ENCODE results near the gene RAPGEF2. TPM values are rescaled to one million over a fixed set of nuclear protein-coding genes. Genes with fewer than 3 reads are reported as not detected.

Gene RAPGEF2
- total and polyA plus RNA-seq, 2 of the 8 experiments (the other 6 are each of a cell fraction or from before 2014, with no cell fraction given) = 24.4 to 48.6 TPM

GRCh38 chr4:159201168-159201567 lies 98.3 kb downstream of the RAPGEF2 start:
- ChIA-PET CTCF (ENCODE audit: partially characterized antibody) (interaction anchor here (0.6 to 6.2 kb wide), 14 partner anchors 11 to 431 kb away, joined by 3 to 54 read pairs (median 5); no protein-coding TSS in a partner anchor), POLR2A (ENCODE audit: partially characterized antibody) (interaction anchor here (1.7 kb wide), 1 partner anchor 9 kb away, joined by 5 read pairs; no protein-coding TSS in a partner anchor)
- Histone ChIP-seq H3K14ac (ENCODE audit: insufficient read length) (no peak overlapping the region), H3K56ac (replicated peaks; ENCODE audit: insufficient read length, low read depth, low read length) (no peak overlapping the region), H4K91ac (replicated peaks; ENCODE audit: insufficient read length, low read length) (no peak overlapping the region), H2BK15ac (ENCODE audit: low read length) (no peak overlapping the region), H3K27ac (ENCODE audit: low read depth, low read length) (no peak overlapping the region), H2BK12ac (ENCODE audit: low read depth, low read length) (no peak overlapping the region), H3K36me3 (ENCODE audit: control insufficient read depth in 2 of 4, insufficient read depth in 4 of 4, low read length in 3 of 4) (no peaks in the 10 kb centered on the region), H3K27me3 (replicated peaks in 1 of 4; ENCODE audit: control insufficient read depth in 3 of 4, extremely low read depth in 1 of 4, insufficient read depth in 3 of 4, low read length in 3 of 4) (peaks cover 0 to 1% (median 0%) of the 10 kb centered on the region in 4 experiments; a peak in 1 of 7 replicates), H3K23ac (ENCODE audit: insufficient read length) (no peak overlapping the region), H4K20me1 (replicated peaks in 1 of 2; ENCODE audit: control insufficient read depth in 1 of 2, insufficient read depth in 2 of 2, low read length in 2 of 2) (peaks cover 0 to 1% of the 10 kb centered on the region in 2 experiments), H2AK5ac (ENCODE audit: low read depth, low read length) (no peak overlapping the region), H3K4ac (replicated peaks; ENCODE audit: insufficient read length, low read depth, low read length) (no peak overlapping the region), H3K9me3 (ENCODE audit: insufficient read depth in 2 of 2, low read depth in 1 of 2, low read length in 1 of 2) (no peaks in the 10 kb centered on the region), H4K8ac (ENCODE audit: extremely low read depth, insufficient read depth, low read length) (no peak overlapping the region), H3K9ac (replicated peaks in 1 of 4; ENCODE audit: extremely low read depth in 1 of 4, low read depth in 3 of 4, low read length in 3 of 4) (no peak overlapping the region), H2BK5ac (ENCODE audit: low read depth, low read length) (no peak overlapping the region), H3K18ac (ENCODE audit: extremely low read depth, low read length) (no peak overlapping the region), H2AFZ (ENCODE audit: low read length) (no peak overlapping the region), H2BK120ac (replicated peaks; ENCODE audit: low read depth, low read length) (no peak overlapping the region), H3K23me2 (ENCODE audit: low read depth, low read length) (no peaks in the 10 kb centered on the region; the same call in 1 of the 2 replicates), H3K79me2 (ENCODE audit: control insufficient read depth in 1 of 2, insufficient read depth in 2 of 2, low read length in 2 of 2) (peaks cover 0 to 18% of the 10 kb centered on the region in 2 experiments; a peak in 3 of 4 replicates), H2BK20ac (ENCODE audit: low read length) (no peak overlapping the region), H3K79me1 (ENCODE audit: low read depth, low read length) (no peaks in the 10 kb centered on the region; the same call in 1 of the 2 replicates), H3K4me3 (ENCODE audit: extremely low read depth in 1 of 4, insufficient read depth in 2 of 4, low read depth in 3 of 4, low read length in 4 of 4) (no peak overlapping the region), H4K5ac (ENCODE audit: insufficient read length, low read depth, low read length) (no peak overlapping the region), H3K4me2 (ENCODE audit: insufficient read depth in 1 of 2, low read depth in 2 of 2, low read length in 2 of 2) (no peak overlapping the region), H3K4me1 (replicated peaks in 1 of 4; ENCODE audit: control insufficient read depth in 3 of 4, insufficient read depth in 4 of 4, low read length in 3 of 4) (peaks cover 2 to 11% (median 6%) of the 10 kb centered on the region in 4 experiments; a peak in 6 of 7 replicates)
- FAIRE-seq (no peak), DNase-seq (ENCODE audit: low read depth in 1 of 2, low spot score in 2 of 2) (no peak)
- 91% methylated on average over 6 of the region's 6 CpGs; no CpG with 5 or more reads in 1 of the 2 experiments for WGBS, 2 experiments (ENCODE audit: extremely low coverage in 1 of 2, insufficient coverage in 1 of 2, insufficient read length in 1 of 2, insufficient replicate concordance in 2 of 2, low coverage in 1 of 2, low lambda C conversion rate in 2 of 2, missing lambda C conversion rate in 1 of 2)
- no peak for TF ChIP-seq ATF2 (IDR thresholded peaks at IDR 0.05; ENCODE audit: low read length)
- no peak for TF ChIP-seq BRCA1 (IDR thresholded peaks at IDR 0.05; ENCODE audit: low read depth, low read length)
- no peak for TF ChIP-seq POU5F1 (IDR thresholded peaks at IDR 0.05; ENCODE audit: low read depth, low read length)
- TF ChIP-seq GABPA (IDR thresholded peaks at IDR 0.05; ENCODE audit: borderline replicate concordance, insufficient read depth, low read length) = no peak
- no peak for TF ChIP-seq PHF8 (conservative IDR thresholded peaks at IDR 0.05; ENCODE audit: low read depth, low read length)
- TF ChIP-seq SRF (IDR thresholded peaks at IDR 0.05; ENCODE audit: low read depth, low read length) = no peak
- no peak for TF ChIP-seq POLR2A (IDR thresholded peaks at IDR 0.05; ENCODE audit: control extremely low read depth in 1 of 2, low read depth in 2 of 2, low read length in 2 of 2)
- no peak for TF ChIP-seq SIN3A (conservative IDR thresholded peaks at IDR 0.05 in 1 of 2, IDR thresholded peaks at IDR 0.05 in 1 of 2; ENCODE audit: low read depth in 1 of 2, low read length in 2 of 2)
- no peak for TF ChIP-seq RFX5 (IDR thresholded peaks at IDR 0.05; ENCODE audit: borderline replicate concordance, low read depth, low read length)
- TF ChIP-seq CTBP2 (IDR thresholded peaks at IDR 0.05; ENCODE audit: borderline replicate concordance, insufficient read depth, insufficient read length, low read length) = no peak
- TF ChIP-seq TAF7 (optimal IDR thresholded peaks at IDR 0.05; ENCODE audit: borderline replicate concordance, low read depth, low read length) = no peak
- TF ChIP-seq BACH1 (IDR thresholded peaks at IDR 0.05; ENCODE audit: low read length) = no peak

All from H1 (cell line).